Activated CD8-positive, alpha-beta memory T cell treated with anti-CD3 and anti-CD28 coated beads, Interleukin-2, amount 50 U/mL, for 4 hours (primary cell): ENCODE data around the gene MTMR3.
"Not testable (repeated sequence)": the region's sequence is repeated elsewhere in the genome, so short reads cannot be mapped to it uniquely, and the experiment has no call there.

Experiments used
- DNase-seq: peaks from one replicate; pipeline ENCODE4 v3.0.0-alpha.2; 2020

The MTMR3 gene

GRCh38 chr22:29972121-29972520, 89.1 kb downstream of the MTMR3 start:
- DNase-seq: no peak

DNA sequence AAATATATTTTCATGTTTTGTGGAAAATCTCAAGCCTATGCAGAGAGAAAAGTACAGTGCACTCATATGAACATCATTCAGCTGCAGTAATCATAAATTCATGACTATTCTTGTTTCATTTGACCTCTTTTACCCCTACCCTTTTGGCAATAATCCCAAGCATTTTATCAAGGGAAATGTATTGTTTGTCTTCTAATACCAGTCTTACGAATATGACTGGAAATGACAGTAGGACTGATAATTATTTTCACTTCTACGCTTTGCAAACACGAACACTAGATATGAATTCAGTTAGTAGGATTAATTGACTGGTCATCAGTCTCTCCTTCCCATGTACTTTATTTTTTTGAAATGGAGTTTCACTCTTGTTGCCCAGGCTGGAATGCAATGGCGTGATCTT, 90.3 kb downstream of the MTMR3 start:
- no peak for DNase-seq

DNA sequence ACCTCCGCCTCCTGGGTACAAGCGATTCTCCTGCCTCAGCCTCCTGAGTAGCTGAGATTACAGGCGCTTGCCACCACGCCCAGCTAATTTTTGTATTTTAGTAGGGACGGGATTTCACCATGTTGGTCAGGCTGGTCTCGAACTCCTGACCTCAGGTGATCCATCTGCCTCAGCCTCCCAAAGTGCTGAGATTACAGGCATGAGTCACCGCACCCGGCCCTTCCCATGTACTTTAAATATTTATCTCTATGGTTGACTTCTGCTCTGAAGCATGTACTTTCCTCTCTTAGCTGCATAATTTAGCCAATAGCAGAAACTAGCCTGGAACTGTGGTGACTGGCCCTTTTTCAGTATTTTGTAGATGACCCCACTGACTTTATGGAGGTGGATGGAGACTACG, 90.7 kb downstream of the MTMR3 start:
- not testable (repeated sequence) for DNase-seq

DNA sequence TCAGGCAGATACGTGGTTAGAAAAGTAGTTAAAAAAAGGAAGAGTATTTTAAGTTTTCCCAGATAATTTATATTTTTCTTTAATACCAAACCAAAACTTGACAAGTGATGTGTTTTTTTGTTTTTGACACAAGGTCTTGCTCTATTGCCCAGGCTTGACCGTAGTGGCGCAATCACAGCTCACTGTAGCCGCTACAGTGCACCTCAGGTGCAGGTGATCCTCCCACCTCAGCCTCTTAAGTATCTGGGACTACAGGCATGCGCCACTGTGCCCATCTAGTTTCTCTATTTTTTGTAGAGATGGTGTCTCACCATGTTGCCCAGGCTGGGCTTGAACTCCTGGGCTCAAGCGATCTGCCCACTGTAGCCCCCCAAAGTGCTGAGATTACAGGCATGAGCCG, 92.5 kb downstream of the MTMR3 start:
- DNase-seq: no peak

GRCh38 chr22:29977107-29977506, 94.1 kb downstream of the MTMR3 start:
- no peak for DNase-seq

GRCh38 chr22:29979777-29980321, 96.9 kb downstream of the MTMR3 start:
- DNase-seq: no peak

DNA sequence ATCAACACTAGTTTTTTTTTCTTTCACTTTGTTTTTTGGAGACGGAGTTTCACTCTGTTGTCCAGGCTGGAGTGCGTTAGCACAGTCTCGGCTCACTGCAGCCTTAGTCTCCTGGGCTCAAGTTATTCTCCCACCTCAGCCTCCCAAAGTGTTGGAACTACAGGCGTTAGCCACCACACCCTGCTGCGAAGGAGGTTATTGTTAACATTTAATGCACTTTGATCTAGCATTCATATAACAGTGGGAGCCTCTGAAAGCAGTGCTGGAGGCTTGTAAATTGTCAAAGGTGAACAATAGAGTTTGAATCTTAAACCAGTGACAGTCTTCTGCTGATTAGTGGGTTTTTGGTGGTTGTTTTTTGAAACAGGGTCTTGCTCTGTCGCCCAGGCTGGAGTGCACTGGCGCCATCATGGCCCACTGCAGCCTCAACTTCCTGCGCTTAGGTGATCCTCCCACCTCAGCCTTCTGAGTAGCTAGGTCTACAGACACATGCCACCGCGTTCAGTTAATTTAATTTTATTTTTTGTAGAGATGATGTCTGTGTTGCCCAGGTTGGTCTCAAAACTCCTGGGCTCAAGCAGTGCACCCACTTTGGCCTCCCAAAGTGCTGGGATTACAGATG, 100.4 kb downstream of the MTMR3 start:
- no peak for DNase-seq

DNA sequence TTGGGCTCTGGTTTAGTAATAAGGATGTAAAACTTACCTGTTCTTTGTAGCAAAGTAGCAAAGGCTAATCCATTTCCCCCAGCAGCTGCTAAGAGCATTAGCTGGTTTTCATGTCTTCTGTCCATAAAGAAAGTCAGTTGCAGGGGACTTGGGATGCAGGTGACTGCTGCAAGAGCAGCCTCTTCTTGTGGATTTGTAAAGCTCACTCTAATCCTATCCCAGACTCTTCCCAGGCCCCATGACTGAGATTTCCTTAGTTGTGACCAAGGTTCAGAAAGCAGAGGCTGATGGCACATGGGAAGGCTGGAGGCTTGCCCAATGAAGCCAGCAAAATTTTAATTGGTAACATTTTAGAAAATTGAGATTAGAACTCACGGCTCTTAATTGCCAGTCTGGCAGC, 102.9 kb downstream of the MTMR3 start:
- no peak for DNase-seq

GRCh38 chr22:29987137-29987536, 104.2 kb downstream of the MTMR3 start:
- DNase-seq: no peak

GRCh38 chr22:29988719-29989118, 105.7 kb downstream of the MTMR3 start:
- no peak for DNase-seq

DNA sequence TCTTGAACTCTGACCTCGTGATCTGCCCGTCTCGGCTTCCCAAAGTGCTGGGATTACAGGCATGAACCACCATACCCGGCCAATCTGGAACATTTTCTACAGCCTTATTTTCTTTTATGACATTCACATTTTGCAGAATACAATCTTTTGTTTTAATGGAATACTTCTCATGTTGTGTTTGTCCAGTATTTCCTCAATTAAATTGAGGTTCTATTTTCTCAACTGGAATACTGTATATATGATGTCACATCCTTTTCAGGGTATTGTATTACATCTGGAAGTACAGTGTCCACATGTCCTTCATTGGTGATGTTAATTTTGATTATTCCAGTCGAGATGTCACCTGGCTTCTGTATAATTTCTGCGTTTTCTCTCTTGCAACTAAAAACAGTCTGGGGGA, 106.5 kb downstream of the MTMR3 start:
- no peak for DNase-seq

DNA sequence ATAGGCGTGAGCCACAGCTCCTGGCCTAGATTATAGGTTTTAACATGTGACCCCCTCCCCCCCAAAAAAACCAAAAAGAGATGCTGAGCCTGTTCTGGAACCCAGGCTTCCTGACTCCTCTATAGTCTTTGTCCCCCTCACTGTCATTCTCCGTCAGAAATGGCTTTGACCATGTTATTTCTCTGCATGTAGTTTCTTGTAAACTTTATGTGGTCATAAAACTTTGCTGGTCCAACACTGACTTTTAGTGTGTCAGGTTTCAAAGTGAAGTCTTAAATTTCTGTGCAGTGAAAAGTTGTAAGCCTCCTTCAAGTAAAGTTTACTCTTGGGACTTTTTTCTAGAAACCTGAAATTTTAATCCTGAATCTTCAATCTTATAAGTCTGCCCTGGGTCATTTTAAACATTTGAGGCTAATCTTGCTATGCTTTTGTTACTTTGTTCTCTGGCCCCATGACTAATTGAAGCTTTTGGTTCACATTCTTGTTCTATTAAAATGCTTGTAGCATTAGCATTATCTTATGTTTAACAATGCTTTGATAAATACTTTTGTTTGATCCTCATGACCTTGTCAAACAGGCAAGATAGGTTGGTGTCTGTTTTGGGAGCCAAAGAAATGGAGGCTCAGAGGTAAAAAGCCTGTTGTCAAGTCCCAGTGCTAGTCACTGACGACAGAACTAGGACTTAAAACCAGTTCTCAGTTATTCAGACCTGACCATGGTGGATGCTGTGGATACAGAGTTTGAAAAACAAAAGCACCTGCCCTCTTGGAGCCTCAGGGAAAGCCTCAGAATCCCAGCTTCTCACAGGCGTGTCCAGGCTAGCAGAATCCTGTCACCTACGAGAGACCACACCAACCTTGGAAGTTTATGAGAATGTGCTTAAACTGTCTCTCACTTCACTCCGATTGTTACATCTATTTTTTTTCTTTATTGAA, 109.6 kb downstream of the MTMR3 start:
- DNase-seq: no peak

- DNase-seq: no peak
Observed at GRCh38 chr22:29994027-29994715, 111.2 kb downstream of the MTMR3 start.

DNA sequence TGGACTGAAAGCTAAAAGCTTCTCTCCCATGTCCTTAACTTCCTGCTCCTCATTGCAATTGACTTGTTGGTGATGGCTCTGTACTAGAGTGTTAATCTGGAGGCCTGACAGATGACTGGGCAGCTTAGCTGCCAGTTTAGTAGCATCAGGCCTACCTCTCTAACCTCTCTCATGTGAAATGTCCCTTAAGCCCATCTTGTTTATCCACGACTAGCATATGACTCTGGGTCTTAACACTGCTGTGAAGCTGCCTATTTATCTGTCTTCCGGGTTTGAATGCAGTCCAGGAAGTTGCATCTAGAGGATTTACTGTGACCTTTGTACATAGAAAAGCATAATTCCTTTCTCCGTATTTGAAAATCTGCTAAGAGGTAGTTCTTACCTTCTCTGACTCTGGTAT, 112.0 kb downstream of the MTMR3 start:
- DNase-seq: no peak

DNA sequence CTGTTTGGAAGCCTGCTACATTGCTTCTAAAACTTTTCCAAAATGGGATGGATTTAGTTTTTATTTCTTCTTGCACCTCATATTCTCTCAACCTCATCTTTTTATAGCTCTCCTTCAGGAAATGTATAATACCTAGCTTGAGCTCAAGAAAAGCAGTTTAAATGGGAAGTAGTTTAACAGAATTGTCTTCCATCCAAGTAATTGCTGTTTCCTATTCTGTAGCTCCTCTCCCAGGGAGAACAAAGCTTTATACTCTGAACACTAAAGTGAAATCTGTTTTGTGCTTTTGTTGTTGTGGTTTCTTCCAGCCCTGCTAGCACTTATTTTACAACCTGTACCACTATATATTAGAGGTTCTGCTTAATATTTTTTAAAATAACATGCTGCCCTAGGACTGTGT, 114.1 kb downstream of the MTMR3 start:
- DNase-seq: no peak

DNA sequence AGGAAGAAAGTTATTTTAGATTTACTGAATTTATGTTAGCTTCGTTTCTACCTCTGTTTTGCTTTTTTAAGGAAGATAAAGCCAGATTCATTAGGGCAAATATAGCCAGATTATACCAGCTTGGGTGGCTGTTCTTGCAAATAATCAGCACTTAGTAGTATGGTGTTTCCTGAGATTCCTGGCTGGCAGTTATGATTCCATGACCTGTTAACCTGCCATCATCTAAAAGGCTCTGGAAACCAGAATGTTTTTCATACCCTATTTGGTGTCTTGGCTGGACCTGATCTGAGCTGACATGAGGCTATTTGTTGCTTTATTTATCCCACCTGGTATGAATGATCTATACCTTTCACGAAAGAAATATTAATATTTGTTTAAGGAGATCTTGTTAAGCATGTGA, 114.5 kb downstream of the MTMR3 start:
- no peak for DNase-seq

DNA sequence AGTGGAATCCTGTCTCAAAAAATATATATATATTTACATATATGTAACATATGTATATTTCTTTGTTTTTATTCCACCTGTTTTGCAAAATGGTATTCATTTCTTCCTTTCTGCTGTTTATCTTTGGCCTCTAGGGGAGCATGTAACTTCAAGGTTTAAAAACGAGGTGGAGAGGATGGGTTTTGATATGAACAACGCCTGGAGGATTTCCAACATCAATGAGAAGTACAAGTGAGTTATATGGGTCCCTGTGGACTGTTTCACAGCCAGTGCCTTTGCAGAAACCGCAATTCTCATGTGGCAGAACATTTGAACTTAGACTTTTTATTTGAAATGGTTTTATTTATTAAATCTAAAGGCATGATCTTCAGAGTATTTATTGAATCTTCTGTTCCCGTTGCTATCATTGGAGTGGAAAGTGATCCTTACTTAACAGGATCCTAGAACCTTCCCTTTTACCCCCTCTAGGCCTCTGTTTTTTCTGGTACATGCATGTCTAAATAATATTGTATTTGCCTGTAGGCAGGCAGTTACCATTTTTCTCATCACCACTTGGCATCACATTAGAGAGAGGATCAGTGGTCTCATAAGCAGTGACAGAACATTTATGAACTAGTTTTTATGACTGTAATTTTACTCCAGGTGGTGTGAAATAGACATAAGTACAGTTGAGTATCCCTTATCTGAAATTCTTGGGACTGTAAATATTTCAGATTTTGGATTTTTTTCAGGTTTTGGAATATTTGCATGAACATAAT, 115.8 kb downstream of the MTMR3 start:
- DNase-seq: no peak

DNA sequence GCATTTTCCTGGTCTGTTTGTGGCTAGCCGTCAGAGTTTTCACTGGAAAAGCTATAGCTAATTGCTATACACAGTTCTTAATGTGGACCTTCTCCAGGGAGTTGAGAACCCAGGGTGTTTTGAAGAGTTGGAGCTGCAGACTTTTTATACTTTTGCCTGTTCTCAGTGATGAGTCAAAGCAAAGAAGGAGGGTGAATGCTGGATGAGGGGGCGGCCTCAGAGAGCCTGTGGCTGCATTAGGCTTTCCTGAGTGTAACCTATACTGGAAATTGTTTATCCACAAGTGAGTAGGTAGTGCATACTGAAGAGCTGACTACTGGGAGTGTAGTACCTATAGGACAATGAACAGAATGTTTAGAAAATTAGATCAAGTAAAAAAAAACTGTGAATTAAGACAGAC, 117.6 kb downstream of the MTMR3 start:
- DNase-seq: no peak

DNA sequence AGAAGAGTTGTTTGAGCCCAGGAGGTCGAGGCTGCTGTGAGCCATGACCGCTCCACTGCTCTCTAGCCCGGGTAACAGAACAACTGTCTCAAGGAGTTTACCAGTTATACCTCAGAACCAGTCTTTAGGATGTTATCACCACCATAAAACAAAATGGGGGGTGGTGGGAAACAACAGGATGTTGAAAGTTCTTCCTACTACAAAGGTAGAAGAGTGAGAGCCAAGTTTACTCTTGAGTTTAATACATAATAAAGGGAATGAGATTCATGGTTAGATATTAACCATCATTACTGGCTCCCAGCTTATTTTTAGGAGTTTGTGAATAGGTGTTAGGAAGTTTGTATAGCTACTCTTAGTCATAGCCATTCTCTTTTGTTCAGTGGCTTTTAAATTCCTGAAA, 118.5 kb downstream of the MTMR3 start:
- DNase-seq: no peak

GRCh38 chr22:30002861-30003486, 120.0 kb downstream of the MTMR3 start:
- DNase-seq: no peak

GRCh38 chr22:30004101-30004500, 121.1 kb downstream of the MTMR3 start:
- no peak for DNase-seq

- DNase-seq: no peak
Observed at GRCh38 chr22:30004694-30005093, 121.7 kb downstream of the MTMR3 start.
